Measurements from ENCODE around the gene EPHB6. TPM values are rescaled to one million over a fixed set of nuclear protein-coding genes. Genes with fewer than 3 reads are reported as not detected.

Gene EPHB6
- total RNA-seq, 2 experiments from 2014 or later = 50.7 to 55.8 TPM

- Mint-ChIP-seq H3K27me3 (peaks cover 5% of the 10 kb centered on the region), H3K27ac (no peak overlapping the region), H3K36me3 (ENCODE audit: low read depth) (no peaks in the 10 kb centered on the region), H3K4me3 (no peak overlapping the region), H3K4me1 (ENCODE audit: low read depth) (no peaks in the 10 kb centered on the region), H3K9me3 (no peaks in the 10 kb centered on the region)
- Histone ChIP-seq H3K36me3 (ENCODE audit: insufficient read depth, low read length) (no peaks in the 10 kb centered on the region), H3K9me3 (ENCODE audit: control insufficient read depth in 1 of 2, insufficient read depth in 1 of 2, low read length in 2 of 2) (no peaks in the 10 kb centered on the region), H3K4me1 (ENCODE audit: insufficient read depth, low read length) (no peaks in the 10 kb centered on the region), H3K27ac (ENCODE audit: low read depth in 1 of 2, low read length in 2 of 2) (no peak overlapping the region), H3K4me3 (ENCODE audit: low read length) (no peak overlapping the region), H3K27me3 (ENCODE audit: control insufficient read depth in 1 of 2, insufficient read depth in 2 of 2, low read length in 2 of 2) (no peaks in the 10 kb centered on the region)
- ATAC-seq (ENCODE audit: poor library complexity) = no peak
- ChIA-PET CTCF (interaction anchor here (1.0 to 1.4 kb wide), 6 partner anchors 9 to 333 kb away, joined by 3 to 5 read pairs (median 4); no protein-coding TSS in a partner anchor), POLR2A (interaction anchor here (1.0 to 1.6 kb wide), 3 partner anchors 9 to 70 kb away, joined by 3 to 4 read pairs (median 4); no protein-coding TSS in a partner anchor)
- DNase-seq = no peak
- no peak for TF ChIP-seq CTCF (IDR thresholded peaks at IDR 0.05)
- intact Hi-C loops (cut with DNase I, micrococcal nuclease) = loop anchor here (2.0 to 10.0 kb wide), 2 partner anchors 121 to 333 kb away; no protein-coding TSS in a partner anchor
Observed at GRCh38 chr7:142881586-142882337, 26.9 kb downstream of the EPHB6 start.

- no peaks in the 10 kb centered on the region for H3K4me1 Mint-ChIP-seq (ENCODE audit: low read depth)
- H3K27ac Mint-ChIP-seq = no peak overlapping the region
- intact Hi-C loops (cut with DNase I, micrococcal nuclease) = loop anchor here (2.0 to 10.0 kb wide), 2 partner anchors 120 to 332 kb away; no protein-coding TSS in a partner anchor
- Histone ChIP-seq H3K4me1 (ENCODE audit: insufficient read depth, low read length) (no peaks in the 10 kb centered on the region), H3K36me3 (ENCODE audit: insufficient read depth, low read length) (no peaks in the 10 kb centered on the region), H3K27ac (ENCODE audit: low read depth in 1 of 2, low read length in 2 of 2) (no peak overlapping the region), H3K9me3 (ENCODE audit: control insufficient read depth in 1 of 2, insufficient read depth in 1 of 2, low read length in 2 of 2) (no peaks in the 10 kb centered on the region), H3K4me3 (ENCODE audit: low read length) (no peak overlapping the region), H3K27me3 (ENCODE audit: control insufficient read depth in 1 of 2, insufficient read depth in 2 of 2, low read length in 2 of 2) (no peaks in the 10 kb centered on the region)
- no peaks in the 10 kb centered on the region for H3K36me3 Mint-ChIP-seq (ENCODE audit: low read depth)
- CTCF ChIA-PET = no interaction called here
- peaks cover 5% of the 10 kb centered on the region for H3K27me3 Mint-ChIP-seq
- no peaks in the 10 kb centered on the region for H3K9me3 Mint-ChIP-seq
- DNase-seq (no peak), ATAC-seq (ENCODE audit: poor library complexity) (no peak)
- POLR2A ChIA-PET = interaction anchor here (1.6 kb wide), 1 partner anchor 9 kb away, joined by 4 read pairs; no protein-coding TSS in a partner anchor
- no peak overlapping the region for H3K4me3 Mint-ChIP-seq
- TF ChIP-seq CTCF (IDR thresholded peaks at IDR 0.05) = no peak
Observed at GRCh38 chr7:142882338-142882678, 27.4 kb downstream of the EPHB6 start.

- intact Hi-C loops (cut with DNase I, micrococcal nuclease) = loop anchor here (2.0 to 10.0 kb wide), 2 partner anchors 120 to 332 kb away; no protein-coding TSS in a partner anchor
- POLR2A ChIA-PET = interaction anchor here (1.6 kb wide), 1 partner anchor 10 kb away, joined by 4 read pairs; no protein-coding TSS in a partner anchor
- Histone ChIP-seq H3K4me3 (ENCODE audit: low read length) (no peak overlapping the region), H3K9me3 (ENCODE audit: control insufficient read depth in 1 of 2, insufficient read depth in 1 of 2, low read length in 2 of 2) (no peaks in the 10 kb centered on the region), H3K27ac (ENCODE audit: low read depth in 1 of 2, low read length in 2 of 2) (no peak overlapping the region), H3K27me3 (ENCODE audit: control insufficient read depth in 1 of 2, insufficient read depth in 2 of 2, low read length in 2 of 2) (no peaks in the 10 kb centered on the region), H3K36me3 (ENCODE audit: insufficient read depth, low read length) (no peaks in the 10 kb centered on the region), H3K4me1 (ENCODE audit: insufficient read depth, low read length) (no peaks in the 10 kb centered on the region)
- H3K4me1 Mint-ChIP-seq (ENCODE audit: low read depth) = no peaks in the 10 kb centered on the region
- H3K4me3 Mint-ChIP-seq = no peak overlapping the region
- no peak for ATAC-seq (ENCODE audit: poor library complexity)
- CTCF ChIA-PET = no interaction called here
- no peak for TF ChIP-seq CTCF (IDR thresholded peaks at IDR 0.05)
- H3K27ac Mint-ChIP-seq = no peak overlapping the region
- no peaks in the 10 kb centered on the region for H3K9me3 Mint-ChIP-seq
- no peak for DNase-seq
- H3K36me3 Mint-ChIP-seq (ENCODE audit: low read depth) = no peaks in the 10 kb centered on the region
- H3K27me3 Mint-ChIP-seq = peaks cover 5% of the 10 kb centered on the region
Observed at GRCh38 chr7:142883145-142883544, 28.3 kb downstream of the EPHB6 start.

Measured in CD4-positive, alpha-beta T cell (primary cell).